K562 (cell line): ENCODE data around the gene SH3BGR. TPM values are rescaled to one million over a fixed set of nuclear protein-coding genes. Genes with fewer than 3 reads are reported as not detected.

Experiments used
- ATAC-seq: fragments of 200-7000 bp; cut with Tn5 transposase; 3 replicates; pipeline ENCODE4 v1.9.1; 2020; ENCODE audit warnings: moderate library complexity
- BruUV-seq: library from RNA; stranded (reverse); fragments of 400-500 nt; replicated peaks from 2 replicates; lab custom pipeline; 2021; lab: Mats Ljungman, UMichigan
- CTCF ChIA-PET: fragments of 300-600 bp; formaldehyde crosslinking; extraction: SDS; loops from one replicate; lab custom pipeline; 2021; ENCODE audit warnings: low intra/inter-chr PET ratio; lab: Yijun Ruan, JAX
- POLR2A ChIA-PET: fragments of 300-600, 350-650 bp; sonication (Branson Sonifier 250); formaldehyde crosslinking; extraction: SDS; loops from one replicate; lab custom pipeline; 2021; ENCODE audit warnings: antibody characterized with exemption, inconsistent platforms; lab: Yijun Ruan, JAX
- DNase-seq, 4 experiments: peaks; one replicate each; pipeline versions ENCODE4 v3.0.0 to v3.0.0-alpha.2; 2011 to 2018; ENCODE audit warnings: low spot score in 3 of 4, mixed read lengths in 3 of 4; ENCODE audit errors: extremely low read depth in 1 of 4
- FAIRE-seq: peaks from 2 replicates; lab custom pipeline; 2011; peaks lifted over from hg19 to GRCh38; lab: Jason Lieb, UNC
- H2AFZ ChIP-seq: 2 replicates; pipeline ENCODE4 v1.6.0; 2011; ENCODE audit warnings: low read depth, low read length, control low read depth, inconsistent platforms
- H3K27ac ChIP-seq: fragments of 200-600 bp; 3 replicates; pipeline ENCODE4 v1.8.0; 2011; ENCODE audit warnings: low read depth, mild to moderate bottlenecking, control low read depth, inconsistent platforms, low read length, moderate library complexity, mixed read lengths; ENCODE audit errors: extremely low read depth
- H3K27me3 ChIP-seq, 2 experiments: fragments of 300-600 bp in 1 of 2; 2 replicates in 1 of 2; 3 replicates in 1 of 2; pipeline versions ENCODE4 v1.6.0 to v1.8.0; 2011; ENCODE audit warnings: inconsistent platforms in 2 of 2, low read length in 2 of 2, mild to moderate bottlenecking in 1 of 2, mixed read lengths in 1 of 2, moderate library complexity in 1 of 2; ENCODE audit not compliant: control insufficient read depth in 2 of 2, insufficient read depth in 2 of 2
- H3K36me3 ChIP-seq: fragments of 300-600 bp; 3 replicates; pipeline ENCODE4 v1.8.0; 2011; ENCODE audit warnings: mild to moderate bottlenecking, low read length, inconsistent platforms; ENCODE audit not compliant: control insufficient read depth, insufficient read depth
- H3K4me1 ChIP-seq, 2 experiments: fragments of 200-600 bp in 1 of 2; replicated peaks in 1 of 2; 2 replicates in 1 of 2; 3 replicates in 1 of 2; pipeline versions ENCODE4 v1.5.1 to v1.8.0; 2011; ENCODE audit warnings: inconsistent platforms in 2 of 2, low read length in 2 of 2, mild to moderate bottlenecking in 1 of 2, mixed read lengths in 1 of 2, moderate library complexity in 1 of 2; ENCODE audit not compliant: control insufficient read depth in 2 of 2, insufficient read depth in 2 of 2
- H3K4me2 ChIP-seq: 2 replicates; pipeline ENCODE4 v1.6.1; 2011; ENCODE audit warnings: low read length, control low read depth, inconsistent platforms, mixed read lengths; ENCODE audit not compliant: insufficient read depth
- H3K4me3 ChIP-seq: fragments of 200-600 bp; sonication (generic), shearing (Covaris generic); 2 replicates; pipeline ENCODE4 v1.5.1; 2016; ENCODE audit warnings: control low read depth, inconsistent platforms
- H3K79me2 ChIP-seq: fragments of 200-600 bp; 3 replicates; pipeline ENCODE4 v1.8.0; 2011; ENCODE audit warnings: low read length, inconsistent platforms; ENCODE audit not compliant: control insufficient read depth, insufficient read depth
- H3K9ac ChIP-seq, 2 experiments: 2 replicates each; pipeline versions ENCODE4 v1.6.0 to v1.6.1; 2011; ENCODE audit warnings: low read depth in 2 of 2, low read length in 2 of 2, control low read depth in 1 of 2, inconsistent platforms in 1 of 2, mild to moderate bottlenecking in 1 of 2, mixed read lengths in 1 of 2; ENCODE audit not compliant: insufficient read depth in 1 of 2
- H3K9me1 ChIP-seq: one replicate; pipeline ENCODE4 v1.6.0; 2011; ENCODE audit warnings: inconsistent platforms, mild to moderate bottlenecking, low read length, moderate library complexity; ENCODE audit not compliant: control insufficient read depth, insufficient read depth
- H3K9me3 ChIP-seq: replicated peaks from 2 replicates; pipeline ENCODE4 v1.5.1; 2011; ENCODE audit warnings: low read depth, low read length, inconsistent platforms; ENCODE audit not compliant: control insufficient read depth, insufficient read depth
- H4K20me1 ChIP-seq: replicated peaks from 2 replicates; pipeline ENCODE4 v1.6.1; 2011; ENCODE audit warnings: low read length, inconsistent platforms, mixed read lengths; ENCODE audit not compliant: control insufficient read depth, insufficient read depth
- CHD1 ChIP-seq: fragments of 200-600 bp; sonication (generic); IDR thresholded peaks from one replicate; pipeline ENCODE4 v1.6.1; 2012; ENCODE audit warnings: mild to moderate bottlenecking, moderate library complexity, low read length, inconsistent platforms
- ZNF512 ChIP-seq: IDR thresholded peaks from 2 replicates; pipeline ENCODE4 v1.6.1; 2016; ENCODE audit warnings: missing genetic modification characterization, missing compliant biosample characterization
- WGBS: fragments of 100-300 bp; shearing (Covaris generic); methylation state at CpG from one replicate; pipeline ENCODE4 v1.1.6; 2016; ENCODE audit warnings: low coverage, mixed read lengths; ENCODE audit not compliant: insufficient coverage; ENCODE audit errors: missing lambda C conversion rate; 5-methylcytosine and 5-hydroxymethylcytosine counted together
- in situ Hi-C: fragments of 300-500 bp; cut with MboI; formaldehyde crosslinking; loops from 4 replicates; pipeline ENCODE4 v1.15.0; 2018; ENCODE audit warnings: inconsistent platforms, mixed read lengths
- intact Hi-C: fragments of 100-400 bp; cut with micrococcal nuclease; formaldehyde crosslinking; loops from 2 replicates; pipeline ENCODE4 v1.14.2; 2022
- polyA plus RNA-seq, 8 experiments: library from polyadenylated mRNA; depleted of rRNA in 4 of 8; stranded (reverse) in 5 of 8; unstranded in 3 of 8; fragments of >200 nt; fragmentation: Nextera tagmentation in 2 of 8; fragmentation: Illumina TruSeq in 1 of 8; extraction: Ambion mirVana in 2 of 8; extraction: Trizol in 1 of 8; gene quantifications; 2 replicates each; pipeline versions ENCODE4 v1.2.1 to v1.2.3, GENCODE V29; 2011 to 2014; ENCODE audit warnings: inconsistent platforms in 1 of 8, missing spikeins in 1 of 8
- total RNA-seq, 7 experiments: library from RNA; depleted of rRNA in 6 of 7; stranded (reverse); fragments of >200 nt in 6 of 7; fragmentation: Illumina TruSeq in 2 of 7; extraction: Trizol in 2 of 7; gene quantifications; 2 replicates each; pipeline versions ENCODE4 v1.2.1 to v1.2.3, GENCODE V29; 2011 to 2021; ENCODE audit warnings: low replicate concordance in 1 of 7

Gene SH3BGR
- total and polyA plus RNA-seq, 9 of the 15 experiments (the other 6 are each of a cell fraction or from before 2014, with no cell fraction given): 6.6 to 42.9 (median 25.6) TPM

- FAIRE-seq: no peak
- Histone ChIP-seq H3K79me2 (peaks cover 8% of the 10 kb centered on the region; the same call in 1 of the 3 replicates), H2AFZ (peak overlapping the region; percentile 94), H3K27ac (peak overlapping the region; percentile 95; the same call in 2 of the 3 replicates), H3K4me1 (peaks cover 20 to 21% of the 10 kb centered on the region in 2 experiments; a peak in 4 of 5 replicates), H3K4me3 (peak overlapping the region; percentile 87), H3K36me3 (no peaks in the 10 kb centered on the region), H3K4me2 (peak overlapping the region; percentile 92), H3K27me3 (no peaks in the 10 kb centered on the region), H4K20me1 (no peaks in the 10 kb centered on the region), H3K9me3 (no peaks in the 10 kb centered on the region), H3K9me1 (no peaks in the 10 kb centered on the region), H3K9ac (peak overlapping the region; percentile 87 to 93; a peak in 3 of 4 replicates)
- no peak for ATAC-seq
- TF ChIP-seq CHD1 (no peak), ZNF512 (tag) (0 out of 2 replicates have a peak, but pooled peaks have one; percentile 35)
- CTCF ChIA-PET: no interaction called here
- DNase-seq: peak in 3 of 4 experiments; percentile 30 to 42 (median 38)
- in situ Hi-C loops (no loop called here), intact Hi-C loops (loop anchor here (5.0 kb wide), 3 partner anchors 72 to 273 kb away; partner anchors contain the start of gene PSMG1)
- POLR2A ChIA-PET: interaction anchor here (0.6 to 3.4 kb wide), 14 partner anchors 11 to 260 kb away, joined by 3 to 14 read pairs (median 4); a partner anchor contains a TSS
- BruUV-seq: TSS peak; percentile 57
- WGBS: 21% methylated on average over 15 of the region's 15 CpGs
These were observed 7.2 kb upstream of the SH3BGR start for GRCh38 chr21:39444421-39445180.
